HL-60/S4 treated with retinoic acid at 250 ng/mL for 4 days and 3 days (cell line): ENCODE data around the gene JMJD1C.

ENCODE experiments used
- in situ Hi-C: fragments of 300-500 bp; cut with MboI; formaldehyde crosslinking; loops from 2 replicates; pipeline ENCODE4 v1.7.0; 2022; ENCODE audit warnings: low sequenced_read_pairs

Gene JMJD1C

DNA sequence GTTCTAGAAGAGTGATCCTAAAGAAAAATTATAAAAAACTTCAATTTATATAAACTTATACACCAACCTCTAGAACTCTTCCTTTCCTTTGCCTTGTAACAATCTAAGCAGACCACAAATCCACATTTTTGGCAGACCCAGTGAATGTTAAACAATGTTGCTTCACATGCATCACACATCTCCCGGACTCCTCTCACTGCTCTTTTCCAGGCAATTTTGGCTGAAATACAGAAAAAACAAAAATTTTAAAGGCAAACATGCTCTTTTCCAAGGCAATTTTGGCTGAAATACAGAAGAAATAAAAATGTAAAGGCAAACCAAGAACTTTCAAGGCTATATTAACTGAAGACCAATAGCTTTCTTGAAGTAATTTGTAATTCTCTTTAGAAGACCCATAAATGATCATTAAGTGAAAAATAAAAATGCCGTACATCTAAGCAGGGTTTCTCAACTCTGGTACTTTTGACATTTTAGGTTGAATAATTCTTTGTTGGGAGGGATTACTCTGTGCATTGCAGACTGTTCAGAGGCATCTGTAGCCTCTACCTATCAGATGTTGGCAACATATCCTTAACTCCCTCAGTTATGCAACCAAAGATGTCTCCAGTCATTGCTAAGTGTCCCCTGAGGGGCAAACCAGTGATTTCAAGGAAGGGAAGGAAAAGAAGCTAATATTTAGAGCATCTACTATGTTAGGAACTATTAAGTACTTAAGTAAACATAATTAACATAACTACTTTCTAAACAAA is 268.3 kb downstream of the JMJD1C start:
- in situ Hi-C loops = no loop called here

DNA sequence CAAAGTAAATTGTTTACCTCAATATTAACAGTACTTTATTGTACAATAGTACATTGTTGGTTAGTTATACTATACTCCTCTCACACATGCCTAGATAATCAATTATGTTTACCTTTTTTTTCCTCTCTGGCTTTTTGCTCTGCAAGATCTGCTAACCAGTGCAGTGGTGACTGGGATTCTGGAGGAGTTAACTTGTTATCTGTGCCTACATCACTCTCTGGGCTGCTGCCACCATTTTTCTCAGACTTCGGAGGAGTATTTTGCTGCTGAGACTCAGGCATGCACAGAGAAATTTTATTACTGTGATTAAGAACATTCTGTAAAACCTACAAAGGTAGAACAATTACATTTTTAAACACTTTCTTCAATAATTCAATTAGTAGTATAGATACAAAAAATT is 273.0 kb downstream of the JMJD1C start:
- in situ Hi-C loops = no loop called here

DNA sequence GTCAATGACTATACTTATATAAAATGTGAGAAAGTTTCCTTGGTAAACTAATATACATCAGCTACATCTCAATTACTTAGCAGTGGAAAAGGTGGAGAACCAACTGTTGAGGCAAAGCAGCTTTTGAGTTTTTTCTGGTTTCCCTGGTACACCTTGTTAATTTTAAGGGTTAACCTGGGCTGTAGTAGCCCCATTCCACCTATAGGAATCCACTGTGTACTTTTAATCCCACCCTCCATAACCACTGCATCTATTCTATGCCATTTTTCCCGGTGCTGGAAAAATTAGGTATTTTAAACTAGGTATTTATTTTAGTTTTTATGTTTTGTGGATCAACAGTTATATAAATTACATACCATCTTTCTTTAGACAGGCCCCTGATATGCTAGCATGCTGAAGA is 290.2 kb downstream of the JMJD1C start:
- in situ Hi-C loops = no loop called here

DNA sequence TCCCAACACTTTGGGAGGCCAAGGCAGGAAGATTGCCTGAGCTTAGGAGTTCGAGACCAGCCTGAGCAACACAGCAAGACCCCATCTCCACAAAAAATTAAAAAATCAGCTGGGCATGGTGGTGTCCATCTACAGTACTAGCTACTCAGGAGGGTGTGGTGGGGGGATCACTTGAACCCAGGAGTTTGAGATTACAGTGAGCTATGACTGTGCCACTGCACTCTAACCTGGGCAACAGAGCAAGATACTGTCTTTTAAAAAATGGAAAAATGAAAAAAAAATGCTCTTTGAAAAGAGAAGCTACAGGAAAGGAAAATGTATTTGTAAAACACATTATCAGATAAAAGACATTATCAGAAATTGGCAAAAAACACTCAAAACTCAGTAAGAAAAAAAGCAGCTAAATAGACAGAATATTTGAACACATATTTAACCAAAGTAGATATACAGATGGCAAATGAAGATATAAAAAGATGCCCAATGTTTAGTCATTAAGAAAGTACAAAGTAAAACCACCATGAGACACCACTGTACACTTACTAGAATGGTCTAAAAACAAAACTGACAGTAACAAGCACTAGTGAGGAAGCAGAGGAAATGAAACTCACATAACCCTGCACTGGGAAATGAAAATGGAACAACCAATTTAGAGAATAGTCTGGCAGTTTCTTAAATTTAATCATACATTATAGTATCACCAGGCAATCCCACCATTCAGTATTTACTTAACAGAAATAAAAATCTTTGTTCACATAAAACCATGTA is 292.1 kb downstream of the JMJD1C start:
- in situ Hi-C loops = no loop called here

DNA sequence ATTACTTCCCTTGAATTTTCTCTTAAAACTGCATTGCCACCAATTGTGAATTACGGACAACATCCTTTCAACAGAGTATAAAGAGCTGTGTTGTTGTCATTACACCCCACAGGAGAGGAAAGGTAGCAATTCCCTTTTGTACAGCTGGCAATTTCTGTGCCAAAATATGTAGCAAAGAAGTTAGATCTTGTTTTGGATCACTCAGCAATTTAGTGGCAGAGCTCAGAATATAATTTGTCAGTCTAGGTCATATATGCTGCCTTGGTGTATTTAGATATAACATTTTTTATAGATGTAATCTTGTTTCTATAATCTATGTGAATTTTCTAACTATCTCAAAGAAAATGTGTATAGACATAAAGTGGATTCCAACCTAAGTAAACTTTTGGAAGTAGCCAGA is 293.9 kb downstream of the JMJD1C start:
- in situ Hi-C loops = no loop called here

DNA sequence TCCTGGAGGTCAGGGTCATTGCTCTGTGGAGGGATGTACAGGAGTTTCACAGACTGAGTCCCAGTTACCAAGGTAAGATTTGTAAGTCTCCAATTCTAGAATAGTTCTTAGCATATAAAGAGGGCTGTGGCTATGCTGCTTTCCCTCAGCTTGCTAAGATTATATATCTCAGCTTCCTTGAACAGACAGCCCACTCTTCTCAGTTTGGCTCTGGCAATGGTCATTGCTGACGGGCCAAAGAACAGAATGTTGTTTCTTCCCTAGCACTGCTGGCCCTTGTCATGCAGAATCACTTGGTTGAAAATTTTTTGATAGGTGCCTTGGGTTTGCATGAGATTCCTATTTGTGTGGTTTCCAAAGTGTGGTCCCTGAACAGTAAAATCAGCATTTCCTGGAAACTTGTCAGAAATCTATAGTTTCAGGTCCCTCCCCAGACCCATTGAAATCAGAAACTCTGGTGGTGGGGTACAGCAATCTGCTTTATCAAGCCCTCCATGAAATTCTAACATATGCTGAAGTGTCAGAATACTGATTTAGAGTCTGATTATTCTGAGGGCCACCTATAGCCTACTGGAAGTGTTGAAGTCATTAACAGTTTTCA is 294.4 kb downstream of the JMJD1C start:
- in situ Hi-C loops = no loop called here

DNA sequence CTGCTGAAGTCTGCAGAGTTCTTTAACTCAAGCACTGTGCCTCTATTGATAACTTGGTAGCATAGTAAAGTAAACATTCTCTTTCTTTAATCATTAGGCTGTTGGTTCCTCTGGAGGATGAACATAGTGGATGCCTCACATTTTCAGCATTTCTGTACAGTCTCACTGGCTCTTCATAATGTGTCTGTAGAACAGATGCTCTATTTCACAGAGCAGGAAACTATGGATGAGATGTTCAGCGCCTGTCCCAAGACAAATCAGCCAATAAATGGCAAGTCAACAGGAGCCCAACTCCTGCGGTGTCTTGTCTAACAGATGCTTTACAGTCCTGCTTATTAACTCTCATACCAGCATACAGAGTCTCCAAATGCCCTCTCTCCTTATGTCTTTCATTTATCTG is 296.2 kb downstream of the JMJD1C start:
- in situ Hi-C loops = no loop called here

DNA sequence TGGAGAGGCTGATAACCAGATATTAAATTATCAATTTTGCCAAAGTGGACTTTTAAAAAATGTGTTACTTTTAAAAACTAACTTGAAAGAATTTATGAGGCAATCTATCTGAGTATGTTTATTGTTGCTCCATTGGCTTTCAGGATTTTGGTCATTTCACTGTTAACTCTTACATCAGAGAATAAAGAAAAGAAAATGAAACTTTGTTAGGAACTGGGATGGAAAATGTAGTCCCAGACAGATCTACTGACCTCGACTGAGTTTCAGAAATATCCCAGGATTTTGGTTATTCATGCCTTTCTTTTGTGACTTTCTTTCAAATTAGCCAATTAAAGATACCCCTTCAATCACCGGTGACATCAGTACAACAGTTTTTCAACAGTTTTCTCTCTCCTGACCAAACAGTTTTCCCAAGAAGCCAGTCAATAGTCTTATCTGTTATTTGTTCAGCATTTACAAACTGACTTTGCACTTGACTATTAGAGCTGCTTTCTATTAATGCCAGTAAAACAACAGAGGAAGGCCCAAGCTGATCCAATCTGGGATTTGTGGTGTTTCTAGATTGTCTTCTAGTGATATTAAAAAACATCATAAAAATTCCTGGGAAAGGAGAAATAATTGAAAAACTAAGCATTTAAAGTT is 296.8 kb downstream of the JMJD1C start:
- in situ Hi-C loops = no loop called here

DNA sequence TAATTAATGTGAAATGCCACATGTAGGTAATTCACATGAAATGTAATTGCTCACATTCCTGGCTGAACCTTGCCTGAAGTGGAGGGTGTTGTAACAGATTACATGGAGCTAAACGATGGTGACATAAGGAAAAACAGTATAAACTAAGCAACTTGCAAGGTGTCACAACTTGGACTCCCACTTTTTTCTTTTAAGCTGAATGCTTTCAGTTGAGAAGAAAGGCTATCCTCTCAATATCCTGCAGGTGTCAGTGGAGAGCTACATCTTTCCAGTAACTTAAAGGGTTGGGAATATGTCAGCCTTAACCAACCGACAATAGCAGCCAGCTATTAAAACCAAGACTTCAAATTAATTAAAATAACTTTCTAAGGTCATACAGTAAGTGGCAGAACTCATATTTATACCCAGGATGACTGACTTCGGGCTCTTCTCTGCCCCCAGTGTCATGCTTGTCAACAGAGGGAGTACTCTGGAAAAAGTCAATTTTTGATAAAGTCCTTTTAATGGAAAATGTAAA is 299.0 kb downstream of the JMJD1C start:
- in situ Hi-C loops = no loop called here

DNA sequence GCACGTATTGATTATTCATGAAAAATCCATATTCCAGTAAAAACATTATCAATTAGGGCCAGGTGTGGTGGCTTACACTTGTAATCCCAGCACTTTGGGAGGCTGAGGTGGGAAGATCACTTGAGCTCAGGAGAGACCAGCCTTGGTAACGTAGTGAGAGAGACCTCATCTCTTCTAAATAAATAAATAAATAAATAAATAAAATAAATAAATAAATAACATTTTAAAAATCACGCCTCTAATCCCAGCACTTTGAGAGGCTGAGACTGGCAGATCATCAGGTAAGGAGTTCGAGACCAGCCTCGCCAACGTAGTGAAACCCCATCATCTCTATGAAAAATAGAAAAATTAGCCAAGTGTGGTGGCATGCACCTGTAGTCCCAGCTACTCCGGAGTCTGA is 300.5 kb downstream of the JMJD1C start:
- in situ Hi-C loops = no loop called here

DNA sequence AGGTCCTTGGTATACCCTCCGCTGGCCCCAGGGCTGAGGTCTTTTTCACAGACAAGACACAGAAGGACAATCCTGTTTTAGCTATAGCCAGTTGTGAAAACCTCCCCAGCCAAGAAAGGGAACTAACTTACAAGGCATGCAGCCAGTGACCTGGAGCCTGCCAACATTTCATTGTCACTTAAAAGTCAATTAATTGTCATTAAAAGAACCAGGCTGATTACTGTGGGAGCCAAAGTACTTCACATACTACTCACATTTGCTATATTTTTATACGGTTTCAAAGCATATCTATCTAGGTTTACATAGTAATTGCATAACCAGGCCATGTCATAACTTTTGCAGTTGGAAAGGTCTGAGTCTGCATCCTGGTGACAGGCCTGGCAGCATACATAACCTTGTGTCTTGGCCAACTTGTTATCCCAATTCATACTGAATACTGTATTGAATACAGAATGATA is 301.6 kb downstream of the JMJD1C start:
- in situ Hi-C loops = no loop called here

DNA sequence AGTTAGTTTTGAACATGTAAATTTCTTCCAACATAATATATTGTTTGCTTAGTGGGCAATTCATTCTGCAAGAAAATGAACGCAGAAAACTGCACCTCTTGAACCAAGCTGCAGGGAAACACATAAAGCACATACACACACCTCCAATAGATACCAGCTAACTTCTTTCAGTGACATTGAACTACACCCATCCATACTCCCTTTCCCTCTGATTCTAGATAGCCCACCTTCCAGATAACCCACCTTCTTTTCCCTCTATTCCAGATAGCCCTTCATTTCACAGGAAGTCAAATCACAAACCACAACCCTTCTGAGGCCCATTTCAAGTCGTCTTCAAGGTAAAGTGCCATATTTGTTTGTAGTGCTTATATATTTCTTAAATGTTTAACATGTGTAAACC is 304.2 kb downstream of the JMJD1C start:
- in situ Hi-C loops = no loop called here

DNA sequence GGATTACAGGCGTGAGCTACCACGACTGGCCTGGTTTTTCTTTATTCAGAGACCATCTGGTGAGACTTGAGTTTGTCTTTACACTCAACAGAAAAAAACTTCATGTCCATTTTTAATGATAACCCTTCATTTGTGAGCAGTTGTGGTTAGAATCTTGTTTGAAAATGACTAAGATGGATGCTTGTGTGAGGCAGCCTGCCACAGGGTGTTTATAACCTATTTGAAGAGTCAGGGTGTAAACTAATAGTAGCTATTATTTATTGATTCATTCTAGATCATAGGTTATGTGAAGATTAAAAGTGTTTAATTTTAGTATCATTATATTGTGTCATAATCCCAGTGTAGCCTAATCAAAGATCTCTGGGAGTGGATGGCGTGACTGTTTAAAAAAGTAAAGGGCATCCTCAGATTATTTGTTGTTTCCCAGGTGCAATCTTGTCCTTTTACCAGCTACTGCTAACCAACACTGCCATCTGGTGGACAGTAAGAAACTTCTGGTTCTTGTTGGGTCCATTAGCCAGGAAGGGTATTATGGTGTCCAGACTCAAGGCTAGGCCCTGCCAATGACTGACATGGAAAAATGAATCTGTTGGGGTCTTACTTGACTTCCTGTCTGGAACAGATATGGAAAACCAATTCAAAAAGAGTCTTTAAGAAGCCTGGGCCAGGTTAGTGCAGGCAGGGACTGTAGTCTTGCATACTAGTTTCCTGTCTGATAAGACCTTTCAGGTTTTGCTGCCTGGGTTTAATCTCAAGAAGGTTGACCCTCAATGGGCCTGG is 307.7 kb downstream of the JMJD1C start:
- in situ Hi-C loops = loop anchor here (10.0 kb wide), 1 partner anchor 563 kb away; no protein-coding TSS in a partner anchor

DNA sequence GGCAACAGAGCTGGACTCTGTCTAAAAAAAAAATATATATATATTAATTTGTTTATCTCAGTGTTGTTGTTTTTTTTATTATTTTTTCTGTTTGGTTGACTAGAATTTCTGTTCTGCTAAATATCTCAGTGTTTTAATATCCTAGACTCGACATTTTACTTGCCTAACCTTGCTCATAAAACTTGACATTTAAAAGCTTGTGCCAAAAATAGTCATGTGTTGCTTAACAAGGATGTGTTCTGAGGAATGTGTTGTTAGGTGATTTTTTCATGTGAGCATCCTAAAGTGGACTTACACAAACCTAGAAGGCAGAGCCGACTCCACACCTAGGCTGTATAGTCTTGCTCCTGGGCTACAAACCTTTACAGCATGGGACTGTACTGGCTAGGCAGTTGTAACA is 309.5 kb downstream of the JMJD1C start:
- in situ Hi-C loops = loop anchor here (10.0 kb wide), 1 partner anchor 561 kb away; no protein-coding TSS in a partner anchor

DNA sequence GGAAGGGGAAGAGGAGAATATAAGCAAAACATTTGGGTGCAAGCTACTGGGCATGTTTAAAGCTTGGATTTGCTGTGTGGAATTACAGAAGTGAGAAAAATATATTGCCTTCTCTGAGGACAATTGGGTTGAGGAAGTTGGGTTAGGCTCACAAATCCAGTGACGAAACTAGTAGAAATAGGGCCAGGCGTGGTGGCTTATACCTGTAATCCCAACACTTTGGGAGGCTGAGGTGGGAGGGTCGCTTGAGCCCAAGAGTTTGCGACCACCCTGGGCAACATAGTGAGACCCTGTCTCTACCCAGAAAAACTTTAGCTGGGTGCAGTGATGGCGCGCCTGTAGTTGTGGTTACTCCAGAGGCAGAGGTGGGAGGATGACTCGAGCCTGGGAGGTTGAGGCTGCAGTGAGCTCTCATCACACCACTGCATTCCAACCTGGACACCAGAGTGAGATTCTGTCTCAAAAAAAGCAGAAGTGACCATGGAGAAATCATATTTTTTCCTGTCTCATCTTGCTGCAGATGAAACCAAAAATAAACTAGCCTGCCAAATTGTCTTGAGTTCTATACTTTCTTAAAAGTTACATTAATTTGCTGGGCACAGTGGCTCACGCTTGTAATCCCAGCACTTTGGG is 310.3 kb downstream of the JMJD1C start:
- in situ Hi-C loops = loop anchor here (10.0 kb wide), 1 partner anchor 561 kb away; no protein-coding TSS in a partner anchor

DNA sequence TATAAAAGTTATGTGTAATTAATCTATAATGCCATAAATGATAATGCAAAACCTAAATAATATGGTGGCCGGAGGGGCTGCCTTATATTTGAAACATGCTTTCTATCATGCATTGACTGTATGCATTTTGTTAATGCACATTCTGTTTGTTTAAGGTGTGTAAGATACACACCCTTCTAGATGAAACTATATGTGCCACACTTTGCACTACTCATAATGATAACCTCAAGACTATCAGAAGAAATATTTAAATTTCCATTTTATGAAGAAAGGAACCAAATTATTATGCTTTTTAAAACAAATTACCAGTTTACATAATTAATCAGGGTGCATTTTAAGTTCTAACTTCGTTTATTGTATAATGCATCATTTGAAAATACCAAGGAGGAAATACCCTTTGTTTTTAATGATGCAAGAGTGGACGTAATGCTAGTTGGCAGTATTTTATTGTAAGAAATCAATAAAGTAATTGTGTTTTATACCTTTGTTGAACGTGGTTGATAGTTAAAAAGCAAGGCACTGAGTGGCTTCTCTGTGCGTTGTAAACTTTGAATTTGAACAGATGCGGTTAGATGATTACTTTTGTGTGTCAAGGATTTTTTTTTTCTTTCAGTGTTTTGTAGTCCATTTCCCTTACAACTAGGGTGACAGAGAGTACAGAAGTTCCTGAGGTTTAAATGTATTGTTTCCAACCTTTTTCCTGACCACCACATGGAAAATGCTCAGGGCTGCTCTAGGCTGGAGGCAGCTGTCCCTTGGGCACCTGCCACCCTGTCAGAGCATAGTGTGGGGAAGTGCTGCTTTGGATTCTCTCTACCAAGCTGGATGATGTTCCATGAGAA is 311.0 kb downstream of the JMJD1C start:
- in situ Hi-C loops = loop anchor here (10.0 kb wide), 1 partner anchor 560 kb away; no protein-coding TSS in a partner anchor

DNA sequence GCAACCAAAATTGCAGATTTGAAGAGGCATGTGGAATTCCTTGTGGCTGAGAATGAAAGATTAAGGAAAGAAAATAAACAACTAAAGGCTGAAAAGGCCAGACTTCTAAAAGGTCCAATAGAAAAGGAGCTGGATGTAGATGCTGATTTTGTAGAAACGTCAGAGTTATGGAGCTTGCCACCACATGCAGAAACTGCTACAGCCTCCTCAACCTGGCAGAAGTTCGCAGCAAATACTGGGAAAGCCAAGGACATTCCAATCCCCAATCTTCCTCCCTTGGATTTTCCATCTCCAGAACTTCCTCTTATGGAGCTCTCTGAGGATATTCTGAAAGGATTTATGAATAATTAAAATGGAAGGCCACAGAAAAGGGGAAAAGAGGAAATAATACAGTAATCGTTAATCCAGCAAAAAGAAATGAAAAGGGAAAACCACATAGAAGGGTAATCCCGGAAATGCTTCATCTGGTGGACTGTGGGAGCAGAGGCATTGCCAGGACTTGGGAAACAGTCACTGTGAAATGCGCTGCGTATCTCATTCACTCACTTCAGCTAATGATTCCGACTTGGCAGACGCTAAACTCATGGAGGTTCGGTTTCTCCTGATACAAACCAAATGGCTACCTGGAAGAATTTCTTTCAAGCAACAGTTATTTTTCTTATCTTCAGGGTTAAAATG is 311.8 kb downstream of the JMJD1C start:
- in situ Hi-C loops = loop anchor here (10.0 kb wide), 1 partner anchor 559 kb away; no protein-coding TSS in a partner anchor

DNA sequence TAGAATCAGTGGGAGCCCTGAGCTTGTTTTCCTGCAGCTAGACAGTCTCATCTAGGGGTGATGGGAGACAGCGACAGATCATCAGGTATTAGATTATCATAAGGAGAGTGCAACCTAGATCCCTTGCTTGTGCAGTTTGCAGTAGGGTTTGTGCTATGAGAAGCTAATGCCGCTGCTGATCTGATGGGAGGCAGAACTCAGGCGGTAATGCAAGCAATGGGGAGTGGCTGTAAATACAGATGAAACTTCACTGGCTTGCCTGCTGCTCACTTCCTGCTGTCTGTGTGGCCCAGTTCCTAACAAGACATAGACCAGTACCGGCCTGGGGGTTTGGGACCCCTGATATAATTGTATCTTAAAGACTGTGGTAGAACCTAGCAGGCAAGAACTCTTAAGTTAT is 315.0 kb downstream of the JMJD1C start:
- in situ Hi-C loops = loop anchor here (10.0 kb wide), 1 partner anchor 556 kb away; no protein-coding TSS in a partner anchor
